ENCODE measurements around the gene IFNA2.
"Not testable (repeated sequence)": the region's sequence is repeated elsewhere in the genome, so short reads cannot be mapped to it uniquely, and the experiment has no call there.

The IFNA2 gene

GRCh38 chr9:21381448-21382339 lies 3.5 kb downstream of the IFNA2 start:
- no peak for DNase-seq (ENCODE audit: low read depth)

GRCh38 chr9:21371467-21371866 lies 13.7 kb downstream of the IFNA2 start:
- not testable (repeated sequence) for DNase-seq (ENCODE audit: low read depth)

- no peak for DNase-seq (ENCODE audit: low read depth)
Observed at GRCh38 chr9:21367957-21368356, 17.2 kb downstream of the IFNA2 start, which contains the start of gene IFNA13. Gene IFNA13, minus strand, starts transcription at chr9:21368057. Its CDS starts 47 bp downstream, at chr9:21368010.

DNA sequence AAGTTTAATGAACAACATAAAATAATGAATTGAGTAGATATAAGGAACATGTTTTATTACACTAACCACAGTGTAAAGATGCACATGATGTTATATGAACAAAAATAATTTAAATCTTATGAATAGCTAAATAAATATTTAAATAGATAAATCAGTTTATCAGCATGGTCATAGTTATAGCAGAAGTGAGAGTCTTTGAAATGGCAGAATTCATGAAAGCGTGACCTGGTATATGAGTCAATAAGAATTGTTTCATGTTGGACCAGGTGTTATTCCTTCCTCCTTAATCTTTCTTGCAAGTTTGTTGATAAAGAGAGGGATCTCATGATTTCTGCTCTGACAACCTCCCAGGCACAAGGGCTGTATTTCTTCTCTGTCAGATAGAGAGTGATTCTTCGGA lies 18.0 kb downstream of the IFNA2 start:
- not testable (repeated sequence) for DNase-seq (ENCODE audit: low read depth)

GRCh38 chr9:21362287-21362686 lies 22.9 kb downstream of the IFNA2 start:
- DNase-seq (ENCODE audit: low read depth), result no peak

DNA sequence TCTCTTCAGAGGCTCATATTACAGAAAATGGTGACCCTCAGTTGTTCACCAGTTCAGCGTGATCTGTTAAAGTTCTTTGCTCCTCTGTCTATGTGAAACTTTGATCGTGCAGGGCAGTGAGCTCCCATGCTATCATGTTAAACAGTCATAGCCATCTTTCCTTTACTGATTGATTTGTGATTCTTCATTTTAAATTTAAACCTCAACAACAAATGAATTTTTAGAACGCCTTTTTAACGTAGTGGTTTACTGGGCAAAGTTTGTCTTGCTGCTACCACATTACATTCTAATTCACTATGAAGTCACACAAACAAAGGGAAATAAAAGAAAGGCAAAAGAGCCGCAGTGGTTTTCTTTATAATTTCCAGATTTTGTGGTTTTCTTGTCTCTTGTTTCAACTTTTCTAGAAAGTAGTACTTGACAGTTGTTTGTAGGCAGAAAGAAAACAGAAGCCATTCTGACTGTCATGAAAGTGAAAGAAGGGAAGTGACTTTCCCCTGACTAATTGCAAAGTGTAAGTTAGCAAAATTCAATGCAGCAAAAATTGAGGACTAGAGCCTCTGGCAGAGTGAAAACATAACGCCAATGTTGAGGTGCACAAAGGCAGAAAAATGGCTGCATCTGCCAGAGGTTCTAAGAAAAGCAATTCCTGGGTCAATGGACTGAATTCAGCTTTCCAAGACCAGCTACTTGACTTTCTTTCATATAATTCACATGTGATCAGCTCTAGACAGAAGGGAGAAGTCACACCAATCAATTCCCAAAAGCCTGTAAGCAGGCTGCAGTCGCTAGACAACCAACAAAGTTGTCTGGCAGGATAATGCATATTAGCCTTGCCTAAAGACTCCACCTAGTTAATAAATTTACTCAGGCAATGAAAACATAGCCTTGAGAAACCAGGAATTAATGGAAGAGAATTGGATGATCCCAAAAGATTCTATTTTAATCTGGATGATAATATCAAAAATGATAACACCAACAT lies 27.4 kb downstream of the IFNA2 start:
- DNase-seq (ENCODE audit: low read depth), result no peak

DNA sequence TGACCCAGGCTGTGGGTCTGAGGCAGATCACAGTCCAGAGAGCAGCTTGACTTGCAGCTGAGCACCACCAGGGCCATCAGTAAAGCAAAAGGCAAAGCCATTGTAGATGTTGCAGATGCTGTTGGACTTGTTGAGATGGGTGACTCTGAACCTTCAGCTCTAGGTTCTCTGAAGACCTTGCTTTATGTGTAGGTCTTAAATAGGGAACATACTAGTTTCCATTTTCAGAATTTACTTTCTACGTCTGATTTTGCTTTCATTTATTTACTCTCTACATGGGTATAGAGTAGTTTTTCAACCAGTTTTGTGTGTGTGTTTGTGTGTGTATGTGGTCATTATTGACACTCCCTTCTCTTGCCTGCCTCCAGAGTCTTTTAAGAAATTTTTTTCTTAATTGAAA lies 34.4 kb downstream of the IFNA2 start, which contains the start of gene IFNA6:
TSS of gene IFNA6 (minus strand) at position 101 of the 400 bp plus-strand sequence. CDS start at position 101, 0 bp downstream.
- DNase-seq (ENCODE audit: low read depth), result no peak

GRCh38 chr9:21348430-21348970 lies 36.7 kb downstream of the IFNA2 start:
- no peak for DNase-seq (ENCODE audit: low read depth)

- DNase-seq (ENCODE audit: low read depth), result no peak
Observed at GRCh38 chr9:21340735-21341134, 44.5 kb downstream of the IFNA2 start.

- DNase-seq (ENCODE audit: low read depth), result no peak
Observed at GRCh38 chr9:21336457-21336856, 48.7 kb downstream of the IFNA2 start.

DNA sequence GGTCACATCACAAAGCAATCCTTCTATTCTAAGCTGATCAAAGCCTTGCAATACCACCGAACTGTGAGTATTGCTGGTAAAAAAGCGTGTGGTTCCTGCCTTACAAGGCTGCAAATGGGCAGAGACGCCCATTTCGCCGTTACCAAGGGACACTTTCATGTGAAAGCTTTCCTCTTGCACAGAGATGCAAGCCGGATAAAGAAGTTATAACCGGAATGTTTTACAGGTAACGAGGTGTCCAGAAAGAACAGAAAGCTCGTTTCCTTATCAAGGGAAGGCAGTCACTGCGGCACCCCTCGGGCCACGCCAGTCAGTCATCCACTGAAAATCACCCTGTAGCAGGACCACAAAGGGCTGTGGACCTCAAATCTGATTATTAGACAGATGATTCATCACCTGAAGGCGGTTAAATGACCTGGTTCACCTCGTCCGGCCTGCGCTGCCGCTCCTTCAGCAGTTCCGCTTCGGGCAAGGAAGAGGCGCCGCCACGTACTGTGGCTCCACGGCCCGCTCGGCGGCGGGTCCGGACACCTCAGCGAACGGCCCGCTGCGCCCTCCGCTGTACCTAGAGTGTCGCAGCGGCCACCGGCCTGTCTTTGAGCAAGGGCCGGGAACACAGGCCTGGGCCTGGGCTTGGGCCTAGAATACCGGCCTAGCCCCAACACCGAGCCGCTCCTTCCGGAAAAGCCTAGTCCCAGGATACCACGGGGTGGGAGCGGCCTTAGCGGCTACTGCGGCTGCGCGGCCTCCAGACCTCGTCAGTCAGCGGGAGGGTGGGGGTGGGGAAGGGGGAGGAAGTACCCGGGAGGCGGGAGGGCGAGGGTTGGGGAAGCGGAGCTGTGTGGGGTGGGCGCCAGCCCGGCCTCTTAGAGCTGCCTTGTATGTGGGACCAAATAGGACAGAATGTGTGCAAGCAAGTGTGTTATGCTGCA lies 50.2 kb downstream of the IFNA2 start, which contains the start of gene KLHL9:
TSS of gene KLHL9 (minus strand) at position 704 of the 932 bp plus-strand sequence. CDS start at position 159, 545 bp downstream.
- peak; percentile 56 for DNase-seq (ENCODE audit: low read depth)
